Keratinocyte (primary cell): ENCODE measurements around the gene CEP57L1. TPM values are rescaled to one million over a fixed set of nuclear protein-coding genes. Genes with fewer than 3 reads are reported as not detected.

Source experiments
- DNase-seq: peaks from one replicate; pipeline ENCODE4 v3.0.0-alpha.2; 2011; ENCODE audit warnings: low read depth, missing footprints, low spot score
- FAIRE-seq: peaks from 2 replicates; lab custom pipeline; 2011; peaks lifted over from hg19 to GRCh38; lab: Jason Lieb, UNC
- H2AFZ ChIP-seq: 2 replicates; pipeline ENCODE4 v1.6.0; 2012; ENCODE audit warnings: low read length, control low read depth, inconsistent platforms; ENCODE audit not compliant: control insufficient read depth
- H3K27ac ChIP-seq: 2 replicates; pipeline ENCODE4 v1.5.1; 2011; ENCODE audit warnings: low read length; ENCODE audit not compliant: control insufficient read depth, insufficient read depth
- H3K27me3 ChIP-seq: 3 replicates; pipeline ENCODE4 v1.6.0; 2011; ENCODE audit warnings: low read length; ENCODE audit not compliant: control insufficient read depth, insufficient read depth; ENCODE audit errors: extremely low read depth
- H3K36me3 ChIP-seq, 2 experiments: 2 replicates in 1 of 2; 3 replicates in 1 of 2; pipeline ENCODE4 v1.5.1; 2011; ENCODE audit warnings: low read length in 2 of 2, mild to moderate bottlenecking in 1 of 2; ENCODE audit not compliant: control insufficient read depth in 2 of 2, insufficient read depth in 2 of 2; ENCODE audit errors: extremely low read depth in 1 of 2
- H3K4me1 ChIP-seq: 3 replicates; pipeline ENCODE4 v1.5.1; 2011; ENCODE audit warnings: low read length; ENCODE audit not compliant: control insufficient read depth, insufficient read depth; ENCODE audit errors: extremely low read depth
- H3K4me2 ChIP-seq: 3 replicates; pipeline ENCODE4 v1.6.0; 2011; ENCODE audit warnings: low read depth, low read length; ENCODE audit not compliant: control insufficient read depth, insufficient read depth; ENCODE audit errors: extremely low read depth
- H3K4me3 ChIP-seq, 3 experiments: fragments of 200-600 bp in 1 of 3; sonication (generic) in 1 of 3; 2 replicates in 2 of 3; 3 replicates in 1 of 3; pipeline ENCODE4 v1.5.1; 2011 to 2016; ENCODE audit warnings: low read length in 3 of 3, mild to moderate bottlenecking in 3 of 3, control low read depth in 2 of 3, inconsistent platforms in 1 of 3, low read depth in 1 of 3, mixed read lengths in 1 of 3, mixed run types in 1 of 3, moderate library complexity in 1 of 3; ENCODE audit not compliant: control insufficient read depth in 2 of 3, insufficient read depth in 2 of 3; ENCODE audit errors: extremely low read depth in 1 of 3
- H3K79me2 ChIP-seq: 2 replicates; pipeline ENCODE4 v1.6.0; 2012; ENCODE audit warnings: low read length; ENCODE audit not compliant: control insufficient read depth, insufficient read depth
- H3K9ac ChIP-seq: 3 replicates; pipeline ENCODE4 v1.6.0; 2011; ENCODE audit warnings: low read length; ENCODE audit not compliant: control insufficient read depth, insufficient read depth; ENCODE audit errors: extremely low read depth
- H3K9me1 ChIP-seq: 3 replicates; pipeline ENCODE4 v1.6.0; 2011; ENCODE audit warnings: low read length; ENCODE audit not compliant: control insufficient read depth, insufficient read depth; ENCODE audit errors: extremely low read depth
- H3K9me3 ChIP-seq: 2 replicates; pipeline ENCODE4 v1.5.1; 2012; ENCODE audit warnings: low read depth, low read length; ENCODE audit not compliant: control insufficient read depth
- H4K20me1 ChIP-seq: 3 replicates; pipeline ENCODE4 v1.6.0; 2011; ENCODE audit warnings: low read length; ENCODE audit not compliant: control insufficient read depth, insufficient read depth; ENCODE audit errors: extremely low read depth
- CTCF ChIP-seq, 3 experiments: IDR thresholded peaks in 1 of 3; conservative IDR thresholded peaks in 1 of 3; optimal IDR thresholded peaks in 1 of 3; 2 replicates in 2 of 3; 3 replicates in 1 of 3; pipeline versions ENCODE3 to v1.5.1; 2011; ENCODE audit warnings: low read length in 3 of 3, mild to moderate bottlenecking in 3 of 3, moderate library complexity in 2 of 3, control low read depth in 1 of 3, inconsistent platforms in 1 of 3; ENCODE audit not compliant: insufficient read depth in 2 of 3; ENCODE audit errors: extremely low read depth in 1 of 3
- EZH2 ChIP-seq: IDR thresholded peaks from one replicate; pipeline ENCODE4 v1.6.1; 2012; ENCODE audit warnings: inconsistent platforms, mild to moderate bottlenecking, low read length, moderate library complexity
- dilution Hi-C: fragments of 300-500 bp; cut with MboI; formaldehyde crosslinking; loops from one replicate; pipeline ENCODE4 v1.7.0; 2020; ENCODE audit warnings: low sequenced_read_pairs; ENCODE audit not compliant: extremely low pct_ligation_motif_present
- polyA minus RNA-seq, 3 experiments: library from RNA; depleted of rRNA, polyadenylated mRNA; stranded (reverse); fragments of >200 nt; gene quantifications; 1 replicate in 1 of 3; 2 replicates in 1 of 3; 3 replicates in 1 of 3; pipeline ENCODE4 v1.2.3, GENCODE V29; 2011
- polyA plus RNA-seq, 5 experiments: library from polyadenylated mRNA; depleted of rRNA in 3 of 5; stranded (reverse) in 3 of 5; stranded (forward) in 1 of 5; unstranded in 1 of 5; fragments of >200 nt; gene quantifications; 1 replicate in 1 of 5; 2 replicates in 3 of 5; 3 replicates in 1 of 5; pipeline versions ENCODE4 v1.2.1 to v1.2.3, GENCODE V29; 2011 to 2012; ENCODE audit warnings: missing spikeins in 2 of 5, low read depth in 1 of 5, low replicate concordance in 1 of 5

The CEP57L1 gene
- polyA plus RNA-seq (7.7 to 14.2 TPM (median 8.1 TPM) in 3 replicates), polyA minus RNA-seq (0.95 to 10.0 TPM (median 5.6 TPM) in 3 replicates)
- polyA plus RNA-seq (2011; ENCODE audit: low read depth) = 27.6 TPM
- polyA plus RNA-seq (2011; cell fraction: cytosol; rRNA removed) = 5.4 and 11.7 TPM in 2 replicates
- 9.7 and 13.6 TPM in 2 replicates for polyA plus RNA-seq (2011; cell fraction: nucleus; rRNA removed)
- polyA plus RNA-seq (2012; ENCODE audit: low replicate concordance) = 5.0 and 8.8 TPM in 2 replicates
- 5.8 TPM for polyA minus RNA-seq (2011; cell fraction: cytosol; rRNA and poly(A)+ RNA removed)
- 5.8 and 13.6 TPM in 2 replicates for polyA minus RNA-seq (2011; cell fraction: nucleus; rRNA and poly(A)+ RNA removed)

GRCh38 chr6:109095036-109095834 is at the start of gene CEP57L1:
Gene CEP57L1, plus strand, starts transcription at chr6:109095507. Its CDS starts 49,715 bp downstream, at chr6:109145222.
- peak within 1 kb of the TSS; percentile 58 to 93 (median 77) for H3K4me3 ChIP-seq
- peaks cover 9% of the 10 kb centered on the region for H3K4me1 ChIP-seq
- peak within 1 kb of the TSS; percentile 92 for H3K4me2 ChIP-seq
- no peaks in the 10 kb centered on the region for H3K9me1 ChIP-seq
- H3K27me3 ChIP-seq = no peaks in the 10 kb centered on the region
- H4K20me1 ChIP-seq = no peaks in the 10 kb centered on the region
- peaks cover 14% of the 10 kb centered on the region for H3K79me2 ChIP-seq
- FAIRE-seq (peak; percentile 77), DNase-seq (peak; percentile 82)
- H3K27ac ChIP-seq = peak within 1 kb of the TSS; percentile 92
- TF ChIP-seq CTCF (optimal IDR thresholded peaks at IDR 0.05 in 1 of 3, IDR thresholded peaks at IDR 0.05 in 1 of 3, conservative IDR thresholded peaks at IDR 0.05 in 1 of 3; ENCODE audit: extremely low read depth in 1 of 3, insufficient read depth in 2 of 3, low read length in 3 of 3) (peak in 1 of 3 experiments; percentile 12), EZH2 (no peak)
- dilution Hi-C loops = no loop called here
- H3K9ac ChIP-seq = peak within 1 kb of the TSS; percentile 86
- peak within 1 kb of the TSS; percentile 97 for H2AFZ ChIP-seq
- H3K9me3 ChIP-seq = no peaks in the 10 kb centered on the region
- H3K36me3 ChIP-seq = no peaks in the 10 kb centered on the region

GRCh38 chr6:109048176-109048575 is 47.1 kb upstream of the CEP57L1 start:
- Histone ChIP-seq H3K9ac (no peak overlapping the region), H3K9me1 (no peaks in the 10 kb centered on the region), H3K27ac (no peak overlapping the region), H3K27me3 (no peaks in the 10 kb centered on the region), H4K20me1 (no peaks in the 10 kb centered on the region), H3K79me2 (no peaks in the 10 kb centered on the region), H3K4me2 (no peak overlapping the region), H3K36me3 (no peaks in the 10 kb centered on the region), H3K9me3 (no peaks in the 10 kb centered on the region), H3K4me3 (no peak overlapping the region), H3K4me1 (peaks cover 16% of the 10 kb centered on the region), H2AFZ (no peak overlapping the region)
- no peak for FAIRE-seq
- DNase-seq = no peak
- TF ChIP-seq CTCF (optimal IDR thresholded peaks at IDR 0.05 in 1 of 3, IDR thresholded peaks at IDR 0.05 in 1 of 3, conservative IDR thresholded peaks at IDR 0.05 in 1 of 3; ENCODE audit: extremely low read depth in 1 of 3, insufficient read depth in 2 of 3, low read length in 3 of 3) (no peak), EZH2 (no peak)
- dilution Hi-C loops = no loop called here
